GM12878 (cell line): ENCODE data around the gene UBE2G2. TPM values are rescaled to one million over a fixed set of nuclear protein-coding genes. Genes with fewer than 3 reads are reported as not detected.

Source experiments
- BACH1 ChIP-seq: fragments of 450-650 bp; IDR thresholded peaks from 2 replicates; pipeline ENCODE4 v1.6.1; 2017; ENCODE audit warnings: mild to moderate bottlenecking, borderline replicate concordance
- CEBPB ChIP-seq, 2 experiments: fragments of 150-350 bp in 1 of 2; IDR thresholded peaks; 2 replicates each; pipeline ENCODE4 v1.6.1; 2012 to 2014; ENCODE audit warnings: low read depth in 2 of 2, low read length in 2 of 2, borderline replicate concordance in 1 of 2, inconsistent platforms in 1 of 2
- CHD1 ChIP-seq: IDR thresholded peaks from 2 replicates; pipeline ENCODE4 v1.6.1; 2012; ENCODE audit warnings: low read depth, low read length, improper control_type of control experiment
- HCFC1 ChIP-seq: fragments of 150-350 bp; IDR thresholded peaks from 2 replicates; pipeline ENCODE4 v1.6.1; 2014; ENCODE audit warnings: low read length
- MTA2 ChIP-seq: fragments of 450-650 bp; IDR thresholded peaks from 2 replicates; pipeline ENCODE4 v1.6.1; 2016; ENCODE audit warnings: low read depth, mild to moderate bottlenecking, moderate library complexity
- NR2C1 ChIP-seq: fragments of 450-650 bp; IDR thresholded peaks from 2 replicates; pipeline ENCODE4 v1.6.1; 2017; ENCODE audit warnings: antibody characterized with exemption, mild to moderate bottlenecking, moderate library complexity
- NR2F1 ChIP-seq: fragments of 450-650 bp; conservative IDR thresholded peaks from 2 replicates; pipeline ENCODE4 v1.6.1; 2017; ENCODE audit warnings: mild to moderate bottlenecking
- RUNX3 ChIP-seq: IDR thresholded peaks from 2 replicates; pipeline ENCODE4 v1.6.1; 2012; ENCODE audit warnings: low read length, inconsistent platforms
- STAT1 ChIP-seq: fragments of 450-650 bp; conservative IDR thresholded peaks from 2 replicates; pipeline ENCODE4 v1.6.1; 2014; ENCODE audit warnings: antibody characterized with exemption, mild to moderate bottlenecking
- ZNF217 ChIP-seq: fragments of 450-650 bp; IDR thresholded peaks from 2 replicates; pipeline ENCODE4 v1.6.1; 2017; ENCODE audit warnings: antibody characterized with exemption, mild to moderate bottlenecking
- ZNF384 ChIP-seq: IDR thresholded peaks from 2 replicates; pipeline ENCODE4 v1.6.1; 2012; ENCODE audit warnings: low read depth, mild to moderate bottlenecking, low read length, improper control_type of control experiment, borderline replicate concordance
- polyA plus RNA-seq, 11 experiments: library from polyadenylated mRNA; depleted of rRNA in 4 of 11; unstranded in 6 of 11; stranded (reverse) in 5 of 11; fragments of >200 nt; fragmentation: Nextera tagmentation in 4 of 11; fragmentation: Illumina TruSeq in 1 of 11; extraction: Ambion mirVana in 4 of 11; extraction: Trizol in 1 of 11; gene quantifications; 1 replicate in 1 of 11; 2 replicates in 10 of 11; pipeline versions ENCODE4 v1.2.1 to v1.2.3, GENCODE V29; 2011 to 2016; ENCODE audit warnings: inconsistent platforms in 2 of 11, missing spikeins in 2 of 11, low read depth in 1 of 11
- total RNA-seq, 4 experiments: library from RNA; depleted of rRNA in 3 of 4; stranded (reverse); fragments of >200 nt in 3 of 4; fragmentation: Illumina TruSeq in 1 of 4; extraction: Trizol in 1 of 4; gene quantifications; 2 replicates each; pipeline versions ENCODE4 v1.2.1 to v1.2.3, GENCODE V29; 2013 to 2021
- TF ChIP-seq, protein P1 (sequence below): fragments of 450-650 bp; conservative IDR thresholded peaks from 2 replicates; pipeline ENCODE4 v1.6.1; 2017; ENCODE audit warnings: mild to moderate bottlenecking, moderate library complexity
- TF ChIP-seq, protein P2 (sequence below): IDR thresholded peaks from 2 replicates; pipeline ENCODE4 v1.6.1; 2012; ENCODE audit warnings: low read depth, low read length, improper control_type of control experiment
- TF ChIP-seq, protein P3 (sequence below): fragments of 450-650 bp; IDR thresholded peaks from 2 replicates; pipeline ENCODE4 v1.6.1; 2017; ENCODE audit warnings: mild to moderate bottlenecking

Gene UBE2G2
- total and polyA plus RNA-seq, 10 of the 15 experiments (the other 5 are each of a cell fraction or from before 2014, with no cell fraction given): 27.0 to 139 (median 75.9) TPM

DNA sequence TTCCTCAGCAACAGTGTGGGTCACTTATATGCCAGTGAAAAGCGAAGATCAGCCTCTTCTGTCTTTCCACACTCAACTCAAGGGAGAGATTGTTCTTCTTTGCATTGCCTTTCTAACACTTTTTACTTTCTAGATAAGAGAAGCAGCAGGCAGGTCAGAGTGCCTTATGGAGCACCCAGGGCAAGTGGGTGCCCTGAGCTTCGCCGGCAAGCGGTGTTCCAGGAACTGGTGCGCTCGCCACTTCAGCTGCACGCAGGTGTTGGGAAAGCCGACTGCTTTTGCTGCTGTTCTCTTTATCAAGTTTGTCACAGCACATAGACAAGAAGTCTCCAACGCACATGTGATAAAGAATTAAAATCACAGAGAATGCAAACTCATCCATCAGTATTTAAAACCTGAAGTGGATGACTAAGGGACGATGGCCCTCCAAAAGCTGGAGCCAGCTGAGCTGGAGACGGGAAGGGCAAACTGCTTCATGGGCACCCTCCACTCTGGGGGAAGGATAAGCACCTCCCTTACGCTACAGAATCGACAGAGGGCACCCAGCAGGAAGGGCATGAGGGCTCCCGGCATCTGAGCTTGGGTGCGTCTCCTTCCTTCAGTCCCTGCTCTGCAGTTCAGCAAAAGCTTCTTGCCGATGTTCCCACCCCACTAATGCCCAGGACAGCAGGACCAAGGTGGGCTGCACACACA lies 20.7 kb downstream of the UBE2G2 start (continued):
- TF ChIP-seq CHD1: no peak
- TF ChIP-seq, protein P1, sequence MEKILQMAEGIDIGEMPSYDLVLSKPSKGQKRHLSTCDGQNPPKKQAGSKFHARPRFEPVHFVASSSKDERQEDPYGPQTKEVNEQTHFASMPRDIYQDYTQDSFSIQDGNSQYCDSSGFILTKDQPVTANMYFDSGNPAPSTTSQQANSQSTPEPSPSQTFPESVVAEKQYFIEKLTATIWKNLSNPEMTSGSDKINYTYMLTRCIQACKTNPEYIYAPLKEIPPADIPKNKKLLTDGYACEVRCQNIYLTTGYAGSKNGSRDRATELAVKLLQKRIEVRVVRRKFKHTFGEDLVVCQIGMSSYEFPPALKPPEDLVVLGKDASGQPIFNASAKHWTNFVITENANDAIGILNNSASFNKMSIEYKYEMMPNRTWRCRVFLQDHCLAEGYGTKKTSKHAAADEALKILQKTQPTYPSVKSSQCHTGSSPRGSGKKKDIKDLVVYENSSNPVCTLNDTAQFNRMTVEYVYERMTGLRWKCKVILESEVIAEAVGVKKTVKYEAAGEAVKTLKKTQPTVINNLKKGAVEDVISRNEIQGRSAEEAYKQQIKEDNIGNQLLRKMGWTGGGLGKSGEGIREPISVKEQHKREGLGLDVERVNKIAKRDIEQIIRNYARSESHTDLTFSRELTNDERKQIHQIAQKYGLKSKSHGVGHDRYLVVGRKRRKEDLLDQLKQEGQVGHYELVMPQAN: no peak
- TF ChIP-seq ZNF217: no peak
- TF ChIP-seq, protein P2, sequence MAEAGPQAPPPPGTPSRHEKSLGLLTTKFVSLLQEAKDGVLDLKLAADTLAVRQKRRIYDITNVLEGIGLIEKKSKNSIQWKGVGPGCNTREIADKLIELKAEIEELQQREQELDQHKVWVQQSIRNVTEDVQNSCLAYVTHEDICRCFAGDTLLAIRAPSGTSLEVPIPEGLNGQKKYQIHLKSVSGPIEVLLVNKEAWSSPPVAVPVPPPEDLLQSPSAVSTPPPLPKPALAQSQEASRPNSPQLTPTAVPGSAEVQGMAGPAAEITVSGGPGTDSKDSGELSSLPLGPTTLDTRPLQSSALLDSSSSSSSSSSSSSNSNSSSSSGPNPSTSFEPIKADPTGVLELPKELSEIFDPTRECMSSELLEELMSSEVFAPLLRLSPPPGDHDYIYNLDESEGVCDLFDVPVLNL: no peak
- TF ChIP-seq HCFC1: no peak
- TF ChIP-seq, protein P3, sequence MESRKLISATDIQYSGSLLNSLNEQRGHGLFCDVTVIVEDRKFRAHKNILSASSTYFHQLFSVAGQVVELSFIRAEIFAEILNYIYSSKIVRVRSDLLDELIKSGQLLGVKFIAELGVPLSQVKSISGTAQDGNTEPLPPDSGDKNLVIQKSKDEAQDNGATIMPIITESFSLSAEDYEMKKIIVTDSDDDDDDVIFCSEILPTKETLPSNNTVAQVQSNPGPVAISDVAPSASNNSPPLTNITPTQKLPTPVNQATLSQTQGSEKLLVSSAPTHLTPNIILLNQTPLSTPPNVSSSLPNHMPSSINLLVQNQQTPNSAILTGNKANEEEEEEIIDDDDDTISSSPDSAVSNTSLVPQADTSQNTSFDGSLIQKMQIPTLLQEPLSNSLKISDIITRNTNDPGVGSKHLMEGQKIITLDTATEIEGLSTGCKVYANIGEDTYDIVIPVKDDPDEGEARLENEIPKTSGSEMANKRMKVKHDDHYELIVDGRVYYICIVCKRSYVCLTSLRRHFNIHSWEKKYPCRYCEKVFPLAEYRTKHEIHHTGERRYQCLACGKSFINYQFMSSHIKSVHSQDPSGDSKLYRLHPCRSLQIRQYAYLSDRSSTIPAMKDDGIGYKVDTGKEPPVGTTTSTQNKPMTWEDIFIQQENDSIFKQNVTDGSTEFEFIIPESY: no peak
- TF ChIP-seq MTA2: no peak
- TF ChIP-seq NR2F1: no peak
- TF ChIP-seq BACH1: no peak
- TF ChIP-seq RUNX3: no peak
- no peak for TF ChIP-seq STAT1
- TF ChIP-seq ZNF384: no peak
- TF ChIP-seq CEBPB (IDR thresholded peaks at IDR 0.05; ENCODE audit: borderline replicate concordance in 1 of 2, low read depth in 2 of 2, low read length in 2 of 2): no peak
- TF ChIP-seq NR2C1: no peak
- TF ChIP-seq, all 136 proteins: peak for 0
